ENCODE data around the gene TMEM132D. TPM values are rescaled to one million over a fixed set of nuclear protein-coding genes. Genes with fewer than 3 reads are reported as not detected.

Gene TMEM132D
- total and polyA plus RNA-seq, 4 donors = 0.01 to 0.14 (median 0.08) TPM

DNA sequence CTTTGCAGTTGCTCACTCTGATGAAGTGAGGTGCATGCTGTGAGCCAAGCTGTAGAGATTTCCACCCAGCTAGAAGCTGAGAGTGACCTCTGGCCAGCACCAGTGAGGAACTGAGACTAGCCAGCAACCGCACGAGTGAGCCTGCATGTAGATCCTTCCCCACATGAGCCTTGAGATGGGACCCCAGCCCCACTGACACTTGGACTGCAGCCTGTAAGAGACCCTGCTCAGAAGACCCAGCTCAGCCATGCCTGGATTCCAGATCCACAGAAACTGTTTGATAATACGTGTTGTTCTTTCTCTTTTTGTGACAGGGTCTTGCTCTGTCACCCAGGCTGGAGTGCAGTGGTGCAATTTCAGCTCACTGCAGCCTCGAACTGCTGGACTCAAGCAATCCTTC is 821.4 kb downstream of the TMEM132D start:
- no peak overlapping the region for H3K9ac ChIP-seq (ENCODE audit: low read depth in 1 of 2, low read length in 2 of 2)
- H3K4me1 ChIP-seq (ENCODE audit: control insufficient read depth in 4 of 4, insufficient read depth in 4 of 4, low read length in 3 of 4) = no peaks in the 10 kb centered on the region
- WGBS = 67% methylated on average over 4 of the region's 4 CpGs
- TF ChIP-seq, protein P1, sequence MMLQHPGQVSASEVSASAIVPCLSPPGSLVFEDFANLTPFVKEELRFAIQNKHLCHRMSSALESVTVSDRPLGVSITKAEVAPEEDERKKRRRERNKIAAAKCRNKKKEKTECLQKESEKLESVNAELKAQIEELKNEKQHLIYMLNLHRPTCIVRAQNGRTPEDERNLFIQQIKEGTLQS (IDR thresholded peaks at IDR 0.05) = no peak
- no peak for TF ChIP-seq ZBTB33 (IDR thresholded peaks at IDR 0.05)
- TF ChIP-seq CTCF (IDR thresholded peaks at IDR 0.05; ENCODE audit: low read depth, low read length, missing input control) = no peak
- TF ChIP-seq FOXA2 (IDR thresholded peaks at IDR 0.05) = no peak
- no peak for TF ChIP-seq RXRA (IDR thresholded peaks at IDR 0.05)
- no peak for TF ChIP-seq SP1 (IDR thresholded peaks at IDR 0.05)
- TF ChIP-seq EGR1 (IDR thresholded peaks at IDR 0.05; ENCODE audit: low read depth in 2 of 2) = no peak
- no peak for TF ChIP-seq JUND (IDR thresholded peaks at IDR 0.05)
- TF ChIP-seq TAF1 (conservative IDR thresholded peaks at IDR 0.05) = no peak
- TF ChIP-seq GABPA (IDR thresholded peaks at IDR 0.05 in 1 of 2, conservative IDR thresholded peaks at IDR 0.05 in 1 of 2) = no peak
- TF ChIP-seq MAX (IDR thresholded peaks at IDR 0.05) = no peak
- TF ChIP-seq RAD21 (IDR thresholded peaks at IDR 0.05) = no peak
- no peak for TF ChIP-seq HNF4G (IDR thresholded peaks at IDR 0.05)
- TF ChIP-seq NR2F2 (IDR thresholded peaks at IDR 0.05) = no peak
- TF ChIP-seq REST (IDR thresholded peaks at IDR 0.05) = no peak
- no peak for TF ChIP-seq HNF4A (conservative IDR thresholded peaks at IDR 0.05)
- no peak for TF ChIP-seq YY1 (IDR thresholded peaks at IDR 0.05)
- no peaks in the 10 kb centered on the region for H3K9me3 ChIP-seq (ENCODE audit: control insufficient read depth in 4 of 4, low read length in 3 of 4)
- H3K4me3 ChIP-seq (ENCODE audit: low read depth in 1 of 3, low read length in 3 of 3) = no peak overlapping the region
- peaks cover 0 to 2% (median 0%) of the 10 kb centered on the region in 4 donors for H3K27me3 ChIP-seq (ENCODE audit: control insufficient read depth in 4 of 4, insufficient read depth in 4 of 4, low read length in 3 of 4)
- no peaks in the 10 kb centered on the region for H3K36me3 ChIP-seq (ENCODE audit: control insufficient read depth in 4 of 4, insufficient read depth in 3 of 4, low read depth in 1 of 4, low read length in 3 of 4)
- H3K27ac ChIP-seq (ENCODE audit: low read depth in 1 of 2, low read length in 2 of 2) = no peak overlapping the region
- no peak for DNase-seq (ENCODE audit: low spot score)

Data from liver (tissue), 9 donors.